GM19463 (cell line): Measurements from ENCODE around the gene CFAP57.
"Not testable (repeated sequence)": the region's sequence is repeated elsewhere in the genome, so short reads cannot be mapped to it uniquely, and the experiment has no call there.

Experiments used
- ATAC-seq: cut with Tn5 transposase; IDR thresholded peaks from one replicate; pipeline ENCODE4 v1.9.1; 2021; ENCODE audit warnings: mild to moderate bottlenecking, moderate library complexity; ENCODE audit not compliant: unreplicated experiment

The CFAP57 gene

DNA sequence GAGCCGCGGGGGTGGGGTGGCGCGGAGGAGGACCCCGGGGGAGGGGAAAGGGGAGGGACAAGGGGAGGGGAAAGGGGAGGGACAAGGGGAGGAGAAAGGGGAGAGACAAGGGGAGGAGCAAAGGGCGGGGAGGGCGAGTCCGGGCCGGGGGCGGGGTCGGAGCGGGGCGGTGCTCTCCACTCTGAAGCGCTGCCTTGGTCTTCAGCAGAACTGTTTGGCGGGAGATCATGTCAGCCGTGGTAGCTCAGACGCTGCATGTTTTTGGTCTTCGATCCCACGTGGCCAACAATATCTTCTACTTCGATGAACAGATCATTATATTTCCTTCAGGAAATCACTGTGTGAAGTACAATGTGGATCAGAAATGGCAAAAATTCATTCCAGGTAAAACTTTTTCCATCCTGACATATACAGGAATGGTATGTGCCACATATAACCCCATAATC is 420 bp downstream of the CFAP57 start:
- ATAC-seq = peak; percentile 51

DNA sequence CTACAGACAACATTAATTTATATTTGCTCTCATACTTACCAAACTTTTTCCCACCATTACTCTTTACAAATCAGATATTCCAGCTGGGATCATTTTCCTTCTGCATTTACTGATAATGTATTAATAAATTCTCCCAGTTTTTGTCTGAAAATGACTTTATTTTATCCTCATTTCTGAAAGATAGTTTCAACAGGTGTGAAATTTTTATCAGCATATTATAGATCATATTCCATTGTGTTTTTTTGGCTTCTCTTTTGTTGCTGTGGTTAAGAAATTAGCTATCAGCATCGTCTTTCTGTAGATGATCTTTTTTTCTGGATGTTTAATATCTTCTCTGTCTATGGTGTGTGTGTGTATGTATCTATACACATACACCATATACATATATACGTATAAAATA is 2.7 kb downstream of the CFAP57 start:
- no peak for ATAC-seq

DNA sequence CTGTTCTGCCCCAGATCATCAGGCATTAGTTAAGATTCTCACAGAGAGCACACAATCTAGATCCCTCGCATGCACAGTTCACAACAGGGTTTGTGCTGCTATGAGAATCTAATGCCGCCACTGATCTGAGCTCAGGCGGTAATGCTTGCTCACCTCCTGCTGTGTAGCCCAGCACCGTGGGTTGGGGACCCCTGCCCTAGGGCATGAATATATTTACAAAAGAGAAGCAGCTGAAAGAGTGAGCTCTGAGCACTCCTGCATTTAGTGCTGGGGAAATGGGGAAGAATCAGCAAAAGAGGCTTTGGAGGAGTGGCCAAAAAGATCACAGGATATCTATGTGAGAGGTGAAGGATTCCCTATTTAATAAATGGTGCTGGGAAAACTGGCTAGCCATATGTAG is 5.6 kb downstream of the CFAP57 start:
- no peak for ATAC-seq

DNA sequence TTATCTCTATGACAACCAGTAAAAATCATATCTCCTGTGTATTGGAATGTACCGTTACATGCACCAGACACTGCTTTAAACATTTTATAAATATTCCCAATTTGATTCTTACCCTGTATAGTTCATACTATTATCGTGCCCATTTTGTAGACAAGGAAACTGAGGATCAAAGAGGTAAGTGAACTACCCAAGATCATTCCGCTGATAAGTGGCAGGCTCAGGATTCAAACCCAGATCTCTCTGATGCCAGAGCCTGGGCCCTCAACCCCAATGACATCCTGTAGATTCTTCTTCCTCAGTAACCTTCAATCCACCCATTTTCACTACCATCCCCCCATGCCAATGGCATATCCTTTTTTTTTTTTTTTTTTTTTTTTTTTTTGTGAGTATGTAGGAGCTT is 12.3 kb downstream of the CFAP57 start:
- no peak for ATAC-seq

DNA sequence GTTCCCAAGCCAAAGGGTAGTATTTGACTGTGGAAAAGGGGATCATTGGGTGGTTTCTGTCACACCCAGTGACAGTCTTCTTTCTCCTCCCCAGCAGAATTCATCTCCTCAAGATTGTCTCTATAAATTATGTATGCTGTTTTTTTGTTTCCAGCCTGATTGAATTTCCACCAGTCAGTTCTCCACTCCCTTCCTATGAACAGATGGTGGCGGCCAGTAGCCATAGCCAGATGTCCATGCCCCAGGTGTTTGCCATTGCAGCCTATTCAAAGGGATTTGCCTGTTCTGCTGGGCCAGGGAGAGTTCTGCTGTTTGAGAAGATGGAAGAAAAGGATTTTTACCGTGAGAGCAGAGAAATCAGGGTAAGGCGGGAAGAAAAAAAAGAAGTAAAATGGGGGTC is 12.9 kb downstream of the CFAP57 start:
- ATAC-seq = no peak

DNA sequence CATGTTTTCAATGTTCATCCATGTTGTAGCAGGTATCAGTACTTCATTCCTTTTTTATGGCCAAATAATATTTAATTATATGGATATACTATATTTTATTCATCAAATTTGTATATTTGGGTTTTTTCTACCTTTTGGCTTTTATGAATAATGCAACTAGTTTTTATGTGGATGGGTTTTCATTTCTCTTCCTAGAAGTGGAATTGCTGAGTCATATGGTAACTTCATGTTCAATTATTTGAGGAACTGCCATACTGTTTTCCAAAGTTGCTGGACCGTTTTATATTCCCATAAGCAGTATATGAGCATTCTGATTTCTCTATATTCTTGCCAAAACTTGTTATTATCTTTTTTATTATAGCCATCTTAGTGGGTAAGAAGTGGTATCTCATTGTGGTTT is 16.0 kb downstream of the CFAP57 start:
- ATAC-seq = no peak

DNA sequence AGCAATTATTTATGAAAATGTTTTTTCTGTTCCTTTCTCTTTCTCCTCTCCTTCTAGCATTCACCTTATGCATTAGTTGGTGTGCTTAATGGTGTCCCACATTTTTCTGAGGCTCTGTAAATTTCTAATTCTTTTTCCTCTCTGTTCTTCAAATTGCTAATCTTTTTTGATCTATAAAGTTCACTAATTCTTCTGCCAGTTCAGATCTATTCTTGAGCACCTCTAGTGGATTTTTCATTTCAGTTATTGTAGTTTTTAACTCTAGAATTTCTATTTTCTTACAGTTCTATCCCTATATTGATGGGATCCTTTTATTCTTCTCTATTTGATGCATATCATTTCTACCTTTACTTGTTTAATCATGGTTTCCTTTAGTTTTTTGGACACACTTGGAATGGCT is 22.4 kb downstream of the CFAP57 start:
- no peak for ATAC-seq

DNA sequence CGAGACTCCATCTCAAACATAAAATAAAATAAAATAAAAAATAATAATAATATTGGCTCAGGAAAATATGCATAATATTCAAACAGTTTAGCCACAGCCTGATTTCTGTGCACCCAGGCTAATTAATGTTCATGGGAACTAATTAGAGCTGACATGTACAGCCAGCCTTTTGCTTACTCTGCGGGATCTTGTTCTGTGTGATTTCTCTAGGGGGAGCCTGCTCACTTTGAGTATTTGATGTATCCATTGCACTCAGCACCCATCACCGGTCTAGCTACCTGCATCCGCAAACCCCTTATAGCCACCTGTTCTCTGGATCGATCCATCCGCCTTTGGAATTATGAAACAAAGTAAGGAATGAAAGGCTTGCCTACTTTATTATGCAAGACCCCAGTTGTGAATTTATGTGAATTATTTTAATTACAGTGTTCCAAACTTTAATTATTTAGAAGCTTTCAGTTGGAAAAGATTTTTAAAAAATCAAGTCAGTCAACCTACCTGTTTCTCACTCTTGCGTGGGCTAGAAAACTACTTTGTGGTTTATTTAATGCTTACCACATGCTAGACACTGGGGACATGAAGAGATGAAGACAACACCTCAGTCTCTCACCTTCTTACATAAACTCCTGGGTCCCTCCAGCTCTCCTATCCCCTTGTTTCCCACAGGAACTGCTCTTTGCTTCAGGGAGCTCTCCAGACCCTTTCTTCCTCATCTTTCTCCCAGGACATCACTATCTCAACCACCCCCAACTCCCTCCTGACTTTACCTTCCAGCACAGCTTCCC is 25.4 kb downstream of the CFAP57 start:
- ATAC-seq = no peak

DNA sequence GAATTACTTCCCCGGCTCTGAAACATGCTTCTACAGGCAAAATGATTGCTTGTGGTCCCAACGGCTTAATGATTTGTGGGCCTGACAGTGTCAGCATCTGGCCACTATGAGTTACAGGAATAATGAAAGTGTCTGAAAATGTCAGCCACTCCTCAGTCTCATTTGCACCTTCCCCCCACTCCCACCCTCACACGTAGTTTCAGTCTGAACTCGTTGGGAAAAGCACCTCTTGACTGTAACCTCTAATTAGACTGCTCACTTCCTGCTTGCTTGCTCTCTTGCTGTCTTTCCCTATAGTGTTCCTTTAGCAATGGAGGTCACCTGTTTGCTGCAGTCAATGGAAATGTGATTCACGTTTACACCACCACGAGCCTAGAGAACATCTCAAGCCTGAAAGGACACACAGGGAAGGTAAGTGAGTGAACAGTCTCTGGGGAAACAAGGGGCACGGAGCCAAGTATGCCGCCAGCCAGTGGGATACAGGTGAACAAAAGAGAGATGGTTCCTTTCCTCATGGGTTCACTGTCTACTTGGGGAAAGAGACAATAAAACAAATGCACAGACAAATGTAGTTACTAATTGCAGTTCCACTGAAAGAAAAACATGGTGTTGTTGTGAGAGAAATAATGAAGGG is 27.1 kb downstream of the CFAP57 start:
- ATAC-seq = peak; percentile 88

DNA sequence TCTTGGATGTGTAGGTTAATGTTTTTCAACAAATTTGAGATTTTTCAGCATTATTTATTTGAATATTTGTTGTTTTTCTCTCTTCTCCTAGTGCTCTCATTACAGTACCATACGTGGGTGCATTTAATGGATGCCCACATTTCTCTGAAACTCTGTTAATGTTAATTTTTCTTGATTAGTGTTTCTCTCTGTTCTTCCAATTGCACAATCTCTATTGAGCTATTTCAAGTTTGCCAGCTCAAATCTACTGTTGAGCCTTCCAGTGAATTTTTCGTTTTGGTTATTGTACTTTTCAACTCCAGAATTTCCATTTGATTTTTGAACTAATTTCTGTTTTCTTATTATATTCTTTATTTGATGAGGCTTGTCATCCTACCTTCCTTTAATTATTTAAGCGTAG is 31.7 kb downstream of the CFAP57 start:
- no peak for ATAC-seq

DNA sequence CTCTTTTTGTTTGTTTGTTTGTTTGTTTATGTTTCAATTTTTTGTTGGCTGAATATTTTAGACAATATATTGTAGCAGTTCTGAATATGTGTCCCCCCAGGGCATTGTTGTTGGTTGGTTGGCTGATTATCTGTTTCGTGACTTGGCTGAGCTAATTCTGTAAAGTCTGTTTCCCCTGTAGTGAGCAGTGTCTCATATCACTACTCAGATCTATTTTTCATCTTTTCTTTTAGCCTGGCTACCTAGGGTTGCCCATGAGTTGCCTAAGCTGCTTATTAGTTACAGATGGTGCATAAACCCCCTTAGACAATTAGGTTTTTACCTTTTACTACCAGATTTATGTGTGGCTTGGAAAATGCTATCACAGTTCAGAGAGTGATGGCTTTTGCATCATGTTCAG is 32.3 kb downstream of the CFAP57 start:
- peak; percentile 76 for ATAC-seq

DNA sequence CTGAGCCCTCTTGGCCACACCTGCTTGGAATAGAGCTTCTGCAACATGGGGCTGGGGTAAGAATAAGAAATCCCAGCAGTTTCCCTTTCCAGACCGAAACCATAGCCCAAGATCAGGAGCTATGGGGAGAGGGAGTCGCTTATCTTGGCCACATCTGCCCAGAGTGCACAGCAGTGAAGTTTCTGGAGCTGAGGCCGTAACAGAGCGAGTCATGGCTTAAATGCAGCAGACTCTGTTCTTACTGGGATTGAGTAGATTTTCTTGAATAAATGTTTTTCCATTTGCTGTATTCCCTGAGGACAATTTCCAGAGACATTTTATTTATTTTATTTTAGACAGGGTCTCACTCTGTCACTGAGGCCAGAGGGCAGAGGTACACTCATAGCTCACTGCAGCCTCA is 33.5 kb downstream of the CFAP57 start:
- ATAC-seq = no peak

DNA sequence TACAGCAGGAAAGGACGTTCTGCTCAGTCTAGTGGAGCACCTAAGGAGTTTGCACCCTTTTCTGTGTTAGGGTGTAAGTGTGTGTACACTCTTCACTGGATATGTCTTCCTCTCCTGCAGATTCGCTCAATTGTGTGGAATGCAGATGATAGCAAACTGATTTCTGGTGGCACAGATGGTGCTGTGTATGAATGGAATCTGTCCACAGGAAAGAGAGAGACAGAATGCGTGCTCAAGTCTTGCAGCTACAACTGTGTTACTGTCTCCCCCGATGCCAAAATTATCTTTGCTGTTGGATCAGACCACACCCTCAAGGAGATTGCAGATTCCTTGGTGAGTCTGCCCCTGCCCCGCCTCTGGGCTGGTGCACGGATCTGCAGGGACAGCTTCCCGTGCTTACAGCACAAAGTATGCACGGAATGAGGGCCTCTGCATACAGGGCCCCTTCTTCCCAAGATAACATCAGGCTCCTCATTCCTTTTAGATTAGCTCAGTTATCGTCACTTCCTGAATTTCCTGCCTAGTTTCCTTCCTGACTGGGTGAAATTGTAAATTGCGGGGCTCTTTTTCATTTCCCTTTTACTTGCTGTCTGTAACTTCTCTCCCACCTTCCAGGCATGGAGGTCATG is 34.6 kb downstream of the CFAP57 start:
- ATAC-seq = no peak

DNA sequence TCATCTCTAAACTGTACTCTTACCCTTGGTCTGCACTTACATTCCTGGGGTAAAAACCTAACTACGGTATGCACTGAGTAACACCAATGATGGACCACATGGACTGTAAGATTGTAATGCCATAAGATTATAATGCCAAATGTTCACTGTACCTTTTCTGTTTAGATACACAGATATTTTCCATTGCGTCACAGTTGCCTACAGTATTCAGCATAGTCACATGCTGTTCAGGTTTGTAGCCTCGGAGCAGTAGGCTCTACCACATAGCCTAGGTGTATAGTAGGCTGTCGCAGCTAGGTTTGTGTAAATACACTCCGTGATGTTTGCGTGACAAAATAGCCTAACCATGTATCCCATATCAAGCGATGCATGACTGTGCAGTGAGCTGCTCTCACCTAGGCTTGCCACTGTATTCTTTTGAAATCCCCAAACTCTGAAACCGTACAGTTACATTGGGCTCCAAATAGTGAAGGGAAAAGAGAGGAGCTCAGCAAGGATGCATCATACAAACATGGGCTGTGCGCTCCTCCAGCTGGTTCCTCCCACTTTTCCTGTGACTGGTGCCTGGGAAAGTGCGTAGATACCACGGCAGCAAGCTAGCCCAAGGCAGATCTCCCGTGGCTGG is 35.2 kb downstream of the CFAP57 start:
- ATAC-seq = no peak

DNA sequence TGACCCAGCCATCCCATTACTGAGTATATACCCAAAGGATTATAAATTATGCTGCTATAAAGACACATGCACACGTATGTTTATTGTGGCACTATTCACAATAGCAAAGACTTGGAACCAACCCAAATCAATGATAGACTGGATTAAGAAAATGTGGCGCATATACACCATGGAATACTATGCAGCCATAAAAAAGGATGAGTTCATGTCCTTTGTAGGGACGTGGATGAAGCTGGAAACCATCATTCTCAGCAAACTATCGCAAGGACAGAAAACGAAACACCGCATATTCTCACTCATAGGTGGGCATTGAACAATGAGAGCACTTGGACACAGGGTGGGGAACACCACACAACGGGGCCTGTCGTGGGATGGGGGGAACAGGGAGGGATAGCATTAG is 36.1 kb downstream of the CFAP57 start:
- ATAC-seq = not testable (repeated sequence)

DNA sequence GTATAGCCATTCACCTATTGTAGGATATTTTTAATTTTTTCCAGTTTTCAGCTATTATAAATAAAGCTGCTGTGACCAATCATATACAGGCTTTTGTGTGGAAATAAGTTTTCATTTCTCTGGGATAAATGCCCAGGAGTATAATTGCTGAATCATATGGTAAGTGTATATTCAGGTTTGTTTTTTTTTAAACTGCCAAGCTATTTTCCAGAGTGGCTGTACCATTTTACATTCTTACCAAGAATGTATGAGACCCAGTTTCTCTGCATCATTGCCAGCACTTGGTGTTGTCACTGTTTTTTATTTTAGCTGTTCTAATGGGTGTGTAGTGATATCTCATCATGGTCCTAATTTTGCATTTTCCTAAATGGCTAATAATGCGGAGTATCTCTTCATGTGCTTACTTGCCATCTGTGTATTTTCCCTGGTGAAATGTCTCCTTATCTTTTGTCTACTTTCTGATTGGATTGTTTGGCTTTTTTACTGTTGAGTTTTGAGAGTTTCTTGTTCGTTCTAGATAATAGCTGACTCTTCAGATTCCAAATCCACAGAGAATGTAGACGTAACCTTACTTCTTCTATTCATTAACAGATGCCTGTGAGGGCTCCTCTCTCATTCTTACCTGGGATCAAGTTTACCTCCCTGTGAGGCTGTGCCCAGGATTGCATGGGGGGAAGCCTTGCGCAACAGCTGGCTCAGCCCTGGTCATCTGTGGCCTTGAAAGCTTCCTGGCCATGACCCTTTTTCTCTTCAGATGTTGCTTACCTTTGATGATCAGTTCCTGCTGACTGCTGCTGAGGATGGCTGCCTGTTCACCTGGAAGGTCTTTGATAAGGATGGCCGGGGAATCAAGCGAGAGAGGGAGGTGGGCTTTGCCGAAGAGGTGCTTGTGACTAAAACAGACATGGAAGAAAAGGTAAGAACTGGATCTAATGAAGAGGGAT is 42.6 kb downstream of the CFAP57 start:
- ATAC-seq = no peak

DNA sequence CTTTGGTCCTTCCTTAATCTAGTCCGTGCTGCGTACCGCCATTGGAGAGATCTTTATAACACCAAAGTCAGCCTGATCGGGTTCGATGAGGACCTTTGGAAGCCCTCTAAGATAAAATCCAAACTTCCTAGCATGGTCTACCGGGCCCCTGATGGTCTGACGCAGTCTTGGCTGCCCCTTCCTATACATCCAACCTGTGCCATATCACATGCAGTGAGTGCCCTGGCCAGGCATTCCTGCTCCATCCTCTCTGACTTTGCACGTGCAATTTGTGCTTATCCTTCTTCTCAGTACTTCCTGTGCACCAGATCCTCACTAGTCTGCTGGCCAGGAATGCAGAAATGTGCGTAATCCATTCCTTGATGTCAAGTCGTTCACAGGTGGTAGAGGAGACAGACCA is 45.6 kb downstream of the CFAP57 start:
- ATAC-seq = no peak

DNA sequence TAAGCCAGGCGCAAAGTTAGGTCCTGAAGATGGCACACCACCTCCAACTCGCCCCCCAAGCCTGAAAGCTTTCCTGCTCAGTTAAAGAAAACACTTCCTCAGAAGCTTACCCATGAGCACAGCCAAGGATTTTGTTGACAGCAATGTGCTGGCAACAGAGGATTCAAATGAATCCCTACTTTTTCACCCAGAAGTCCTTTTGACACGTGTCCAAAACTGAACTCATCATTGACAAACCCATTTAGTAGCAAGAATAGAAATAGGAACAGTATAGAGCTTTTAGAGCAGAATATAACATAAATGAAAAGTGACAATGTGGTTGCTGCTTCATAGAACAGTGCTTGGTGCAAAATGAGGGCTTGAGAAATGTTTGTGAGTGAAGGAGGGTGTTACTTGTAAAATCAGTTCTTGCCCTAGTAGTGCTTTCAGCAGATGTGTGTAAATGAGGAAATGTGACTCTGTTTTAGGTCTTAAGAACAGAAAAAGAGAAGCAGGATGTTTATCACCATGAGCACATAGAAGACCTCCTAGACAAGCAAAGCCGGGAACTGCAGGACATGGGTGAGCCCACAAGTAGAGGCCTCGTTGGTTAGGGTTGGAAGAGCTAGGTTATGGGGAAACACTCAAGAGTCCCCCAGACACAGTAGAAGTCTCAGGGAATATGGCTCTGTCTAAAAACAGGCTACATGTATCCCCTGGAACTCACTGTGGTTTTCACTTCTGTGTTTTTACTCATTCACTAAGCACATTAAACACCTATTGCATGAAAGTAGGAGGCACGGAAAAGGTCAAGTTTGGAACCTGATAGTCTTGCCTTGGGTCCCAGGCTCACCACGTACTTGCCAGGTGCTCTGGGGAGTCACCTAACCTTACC is 49.0 kb downstream of the CFAP57 start:
- ATAC-seq = peak; percentile 67

DNA sequence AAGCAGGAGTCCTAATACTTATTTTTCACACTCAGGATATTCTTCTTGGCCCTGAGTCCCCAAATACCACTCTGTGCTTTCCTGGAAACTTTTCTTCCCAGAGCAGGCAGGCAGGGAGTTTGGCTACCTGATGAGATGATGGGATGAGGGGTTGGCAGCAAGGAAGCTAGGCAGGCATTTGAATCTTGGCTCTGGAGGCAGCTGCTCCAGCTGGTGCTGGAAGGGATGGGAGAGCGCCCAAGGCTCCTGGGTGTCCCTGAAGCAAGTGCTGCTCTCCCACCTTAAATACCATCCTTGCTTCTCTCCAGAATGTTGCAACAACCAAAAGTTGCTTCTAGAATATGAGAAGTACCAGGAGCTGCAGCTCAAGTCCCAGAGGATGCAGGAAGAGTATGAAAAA is 49.7 kb downstream of the CFAP57 start:
- no peak for ATAC-seq

DNA sequence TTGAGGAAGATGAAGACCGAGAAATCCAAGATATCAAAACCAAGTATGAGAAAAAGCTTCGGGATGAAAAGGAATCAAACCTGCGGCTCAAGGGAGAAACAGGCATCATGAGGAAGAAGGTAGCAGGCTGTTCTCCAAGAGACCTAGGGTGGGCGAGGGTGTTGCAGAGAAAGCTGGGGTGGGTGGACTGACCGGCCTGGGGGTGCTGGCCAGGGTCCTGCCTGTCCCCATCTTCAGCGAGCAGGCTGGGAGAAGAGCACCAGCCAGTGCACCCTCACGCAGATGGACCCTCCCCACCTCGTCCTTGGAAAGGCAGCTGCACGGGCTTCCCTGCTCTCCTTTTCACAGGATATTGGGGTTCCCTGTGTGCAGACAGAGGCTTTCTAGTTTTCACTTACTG is 50.7 kb downstream of the CFAP57 start:
- no peak for ATAC-seq
